HG03103 (cell line): ENCODE measurements around the gene SEC14L2.
"Not testable (repeated sequence)": the region's sequence is repeated elsewhere in the genome, so short reads cannot be mapped to it uniquely, and the experiment has no call there.

Experiments used
- ATAC-seq: cut with Tn5 transposase; IDR thresholded peaks from one replicate; pipeline ENCODE4 v1.9.1; 2021; ENCODE audit warnings: low read depth; ENCODE audit not compliant: unreplicated experiment

The SEC14L2 gene

GRCh38 chr22:30445438-30446145 lies 48.8 kb downstream of the SEC14L2 start:
- ATAC-seq, result no peak

- ATAC-seq, result no peak
Observed at GRCh38 chr22:30447656-30448055, 50.8 kb downstream of the SEC14L2 start.

GRCh38 chr22:30451488-30451887 lies 54.7 kb downstream of the SEC14L2 start:
- not testable (repeated sequence) for ATAC-seq

GRCh38 chr22:30452861-30453260 lies 56.0 kb downstream of the SEC14L2 start:
- ATAC-seq, result no peak

- ATAC-seq, result no peak
Observed at GRCh38 chr22:30453731-30454510, 57.1 kb downstream of the SEC14L2 start.

GRCh38 chr22:30455075-30455840 lies 58.4 kb downstream of the SEC14L2 start:
- no peak for ATAC-seq

- no peak for ATAC-seq
Observed at GRCh38 chr22:30457981-30458380, 61.2 kb downstream of the SEC14L2 start.

GRCh38 chr22:30459181-30460052 lies 62.6 kb downstream of the SEC14L2 start:
- ATAC-seq, result no peak

- ATAC-seq, result no peak
Observed at GRCh38 chr22:30460147-30460546, 63.3 kb downstream of the SEC14L2 start.

GRCh38 chr22:30460555-30460954 lies 63.7 kb downstream of the SEC14L2 start:
- ATAC-seq, result not testable (repeated sequence)

- no peak for ATAC-seq
Observed at GRCh38 chr22:30469165-30469564, 72.3 kb downstream of the SEC14L2 start.

GRCh38 chr22:30470655-30471054 lies 73.8 kb downstream of the SEC14L2 start:
- no peak for ATAC-seq

GRCh38 chr22:30471616-30472318 lies 74.9 kb downstream of the SEC14L2 start, which contains the start of gene SEC14L3:
SEC14L3 (minus strand) TSS chr22:30472017; CDS start chr22:30471958, 59 bp downstream.
- ATAC-seq, result no peak

- no peak for ATAC-seq
Observed at GRCh38 chr22:30472994-30473720, 76.3 kb downstream of the SEC14L2 start.

- no peak for ATAC-seq
Observed at GRCh38 chr22:30474121-30474520, 77.3 kb downstream of the SEC14L2 start.
